D721Med (cell line): ENCODE data around the gene AGRN.

Source experiments
- DNase-seq: peaks from one replicate; pipeline ENCODE4 v3.0.0; 2011; ENCODE audit warnings: low spot score; ENCODE audit not compliant: insufficient read length
- FAIRE-seq: peaks from 2 replicates; lab custom pipeline; 2011; peaks lifted over from hg19 to GRCh38; lab: Jason Lieb, UNC
- TF ChIP-seq, protein P1 (sequence below): IDR thresholded peaks from 2 replicates; pipeline ENCODE4 v1.5.1; 2012; ENCODE audit warnings: mild to moderate bottlenecking, control low read depth; ENCODE audit not compliant: insufficient read depth; ENCODE audit errors: missing control alignments

Gene AGRN

DNA sequence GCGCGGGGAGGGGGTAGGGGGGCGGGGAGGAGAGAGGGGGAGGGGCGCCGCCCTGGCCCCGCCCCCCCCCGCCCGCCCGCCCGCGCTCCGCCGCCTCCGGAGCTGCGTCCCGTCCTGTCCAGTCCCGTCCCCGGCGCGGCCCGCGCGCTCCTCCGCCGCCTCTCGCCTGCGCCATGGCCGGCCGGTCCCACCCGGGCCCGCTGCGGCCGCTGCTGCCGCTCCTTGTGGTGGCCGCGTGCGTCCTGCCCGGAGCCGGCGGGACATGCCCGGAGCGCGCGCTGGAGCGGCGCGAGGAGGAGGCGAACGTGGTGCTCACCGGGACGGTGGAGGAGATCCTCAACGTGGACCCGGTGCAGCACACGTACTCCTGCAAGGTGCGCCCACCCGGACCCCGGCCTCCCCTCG lies at the start of gene AGRN:
TSS of gene AGRN (plus strand) at position 121 of the 405 bp plus-strand sequence. CDS start at position 174, 53 bp downstream.
- no peak for FAIRE-seq
- TF ChIP-seq, protein P1, sequence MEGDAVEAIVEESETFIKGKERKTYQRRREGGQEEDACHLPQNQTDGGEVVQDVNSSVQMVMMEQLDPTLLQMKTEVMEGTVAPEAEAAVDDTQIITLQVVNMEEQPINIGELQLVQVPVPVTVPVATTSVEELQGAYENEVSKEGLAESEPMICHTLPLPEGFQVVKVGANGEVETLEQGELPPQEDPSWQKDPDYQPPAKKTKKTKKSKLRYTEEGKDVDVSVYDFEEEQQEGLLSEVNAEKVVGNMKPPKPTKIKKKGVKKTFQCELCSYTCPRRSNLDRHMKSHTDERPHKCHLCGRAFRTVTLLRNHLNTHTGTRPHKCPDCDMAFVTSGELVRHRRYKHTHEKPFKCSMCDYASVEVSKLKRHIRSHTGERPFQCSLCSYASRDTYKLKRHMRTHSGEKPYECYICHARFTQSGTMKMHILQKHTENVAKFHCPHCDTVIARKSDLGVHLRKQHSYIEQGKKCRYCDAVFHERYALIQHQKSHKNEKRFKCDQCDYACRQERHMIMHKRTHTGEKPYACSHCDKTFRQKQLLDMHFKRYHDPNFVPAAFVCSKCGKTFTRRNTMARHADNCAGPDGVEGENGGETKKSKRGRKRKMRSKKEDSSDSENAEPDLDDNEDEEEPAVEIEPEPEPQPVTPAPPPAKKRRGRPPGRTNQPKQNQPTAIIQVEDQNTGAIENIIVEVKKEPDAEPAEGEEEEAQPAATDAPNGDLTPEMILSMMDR: no peak
- DNase-seq: no peak

DNA sequence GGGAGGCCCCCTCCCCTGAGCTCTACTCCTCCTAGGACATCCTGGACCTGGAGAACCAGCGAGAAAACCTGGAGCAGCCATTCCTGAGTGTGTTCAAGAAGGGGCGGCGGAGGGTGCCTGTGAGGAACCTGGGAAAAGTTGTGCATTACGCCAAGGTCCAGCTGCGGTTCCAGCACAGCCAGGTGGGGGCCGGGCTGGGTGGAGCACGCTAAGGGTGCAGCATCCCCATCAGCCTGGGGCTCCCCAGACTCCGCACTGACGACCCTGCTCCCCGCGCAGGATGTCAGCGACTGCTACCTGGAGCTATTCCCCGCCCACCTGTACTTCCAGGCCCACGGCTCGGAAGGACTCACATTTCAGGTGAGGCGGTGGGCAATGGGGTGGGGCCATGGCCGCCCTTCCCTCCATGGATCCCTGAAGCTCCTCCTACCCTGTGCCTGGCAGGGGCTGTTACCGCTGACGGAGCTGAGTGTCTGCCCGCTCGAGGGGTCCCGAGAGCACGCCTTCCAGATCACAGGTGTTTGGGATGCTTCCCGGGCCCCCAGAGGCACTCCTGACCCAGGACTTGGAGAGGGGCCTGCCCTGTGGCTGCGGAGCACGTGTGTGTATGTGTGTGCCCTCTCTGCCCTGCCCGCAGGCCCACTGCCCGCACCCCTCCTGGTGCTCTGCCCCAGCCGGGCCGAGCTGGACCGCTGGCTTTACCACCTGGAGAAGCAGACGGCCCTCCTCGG lies 49.5 kb upstream of the AGRN start:
- DNase-seq: no peak
- TF ChIP-seq, protein P1: no peak

DNA sequence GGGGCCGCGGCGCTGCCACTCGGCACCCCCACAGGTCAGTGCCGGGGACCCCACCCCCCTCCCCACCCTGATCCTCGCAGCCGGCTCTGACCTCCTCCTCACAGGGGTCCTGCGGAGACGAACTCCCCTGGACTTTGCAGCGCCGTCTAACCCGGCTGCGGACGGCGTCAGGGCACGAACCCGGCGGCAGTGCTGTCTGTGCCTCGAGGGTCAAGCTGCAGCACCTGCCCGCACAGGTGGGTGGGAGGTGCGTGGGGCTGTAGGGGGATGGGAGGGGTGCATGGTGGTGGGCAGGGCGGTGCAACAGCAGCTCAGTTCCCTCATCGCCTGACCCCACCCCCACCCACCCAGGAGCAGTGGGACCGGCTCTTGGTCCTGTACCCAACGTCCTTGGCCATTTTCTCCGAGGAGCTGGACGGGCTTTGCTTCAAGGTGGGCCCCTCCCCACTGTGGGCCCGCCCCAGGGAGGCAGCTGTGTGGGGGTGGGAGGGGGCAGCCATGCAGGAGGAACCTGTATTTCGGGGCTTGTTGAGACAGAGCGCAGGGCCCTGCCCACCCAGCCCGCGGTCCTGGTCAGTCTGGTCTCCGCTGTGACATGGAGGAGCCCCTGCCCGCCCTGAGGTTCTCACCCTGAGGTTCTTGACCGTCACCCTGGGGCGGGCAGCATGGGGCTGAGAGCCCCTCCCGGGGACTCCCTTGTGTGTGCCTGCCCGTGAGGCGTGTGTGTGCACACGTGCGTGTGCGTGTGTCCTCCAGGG lies 48.8 kb upstream of the AGRN start:
- no peak for DNase-seq

More for the DNA sequence above, 49.5 kb upstream of the AGRN start:
- FAIRE-seq: no peak

DNA sequence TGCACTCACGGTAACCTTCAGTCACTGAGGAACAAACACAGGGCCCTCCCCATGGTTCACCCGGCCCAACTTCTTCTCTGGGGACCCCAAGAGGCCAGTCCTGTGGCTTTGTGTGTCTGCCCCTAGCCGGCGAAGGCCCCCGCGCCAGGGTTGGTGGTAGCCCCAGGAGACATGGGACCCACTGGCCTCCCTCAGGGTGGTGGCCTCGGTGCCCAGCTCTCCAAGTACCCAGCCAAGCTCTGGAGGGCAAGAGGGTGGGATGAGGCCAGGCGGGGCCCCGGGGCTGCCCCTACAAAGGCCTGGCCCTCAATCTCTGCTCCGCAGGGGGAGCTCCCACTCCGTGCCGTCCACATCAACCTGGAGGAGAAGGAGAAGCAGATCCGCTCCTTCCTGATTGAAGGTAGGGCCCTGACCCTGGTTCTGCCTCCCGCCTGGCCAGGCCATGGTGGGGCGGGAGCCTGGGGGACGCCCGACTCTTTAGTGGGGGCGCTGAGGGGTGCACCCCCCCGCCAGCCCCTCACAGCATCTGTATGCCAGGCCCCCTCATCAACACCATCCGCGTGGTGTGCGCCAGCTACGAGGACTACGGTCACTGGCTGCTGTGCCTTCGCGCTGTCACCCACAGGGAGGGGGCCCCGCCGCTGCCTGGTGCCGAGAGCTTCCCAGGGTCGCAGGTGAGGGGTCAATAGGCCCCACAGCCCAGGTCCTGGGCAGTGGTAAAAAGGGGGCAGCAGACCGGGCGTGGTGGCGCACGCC lies 48.0 kb upstream of the AGRN start:
- FAIRE-seq: no peak
- TF ChIP-seq, protein P1: no peak
- DNase-seq: no peak

More for the DNA sequence above, 48.8 kb upstream of the AGRN start:
- FAIRE-seq: no peak
- TF ChIP-seq, protein P1: no peak

DNA sequence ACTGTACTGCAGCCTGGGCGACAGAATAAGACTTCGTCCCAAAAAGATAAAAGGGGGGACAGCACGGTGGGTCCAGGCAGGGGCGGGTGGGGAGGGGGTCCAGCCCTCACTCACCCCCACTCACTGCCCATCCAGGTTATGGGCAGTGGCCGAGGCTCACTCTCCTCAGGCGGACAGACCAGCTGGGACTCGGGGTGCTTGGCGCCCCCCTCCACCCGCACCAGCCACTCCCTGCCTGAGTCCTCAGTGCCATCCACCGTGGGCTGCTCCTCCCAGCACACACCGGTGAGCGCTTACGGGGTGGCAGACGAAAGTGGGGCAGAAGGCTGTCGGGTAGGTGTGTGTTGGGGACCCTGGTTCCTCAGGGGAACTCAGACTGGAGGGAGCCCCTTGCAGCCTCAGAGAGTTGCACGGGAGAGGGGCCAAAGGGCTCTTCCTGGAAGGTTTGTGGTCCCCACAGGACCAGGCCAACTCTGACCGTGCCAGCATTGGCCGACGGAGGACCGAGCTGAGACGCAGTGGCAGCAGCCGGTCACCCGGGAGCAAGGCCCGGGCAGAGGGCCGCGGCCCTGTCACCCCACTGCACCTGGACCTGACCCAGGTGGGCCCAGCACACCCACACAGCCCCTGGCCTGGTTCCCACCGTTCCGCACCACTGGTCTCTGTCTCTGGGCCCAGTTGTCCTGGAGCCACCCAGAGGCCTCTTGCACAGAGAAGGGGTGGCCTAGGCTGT lies 47.0 kb upstream of the AGRN start:
- TF ChIP-seq, protein P1: no peak
- DNase-seq (no peak), FAIRE-seq (no peak)

DNA sequence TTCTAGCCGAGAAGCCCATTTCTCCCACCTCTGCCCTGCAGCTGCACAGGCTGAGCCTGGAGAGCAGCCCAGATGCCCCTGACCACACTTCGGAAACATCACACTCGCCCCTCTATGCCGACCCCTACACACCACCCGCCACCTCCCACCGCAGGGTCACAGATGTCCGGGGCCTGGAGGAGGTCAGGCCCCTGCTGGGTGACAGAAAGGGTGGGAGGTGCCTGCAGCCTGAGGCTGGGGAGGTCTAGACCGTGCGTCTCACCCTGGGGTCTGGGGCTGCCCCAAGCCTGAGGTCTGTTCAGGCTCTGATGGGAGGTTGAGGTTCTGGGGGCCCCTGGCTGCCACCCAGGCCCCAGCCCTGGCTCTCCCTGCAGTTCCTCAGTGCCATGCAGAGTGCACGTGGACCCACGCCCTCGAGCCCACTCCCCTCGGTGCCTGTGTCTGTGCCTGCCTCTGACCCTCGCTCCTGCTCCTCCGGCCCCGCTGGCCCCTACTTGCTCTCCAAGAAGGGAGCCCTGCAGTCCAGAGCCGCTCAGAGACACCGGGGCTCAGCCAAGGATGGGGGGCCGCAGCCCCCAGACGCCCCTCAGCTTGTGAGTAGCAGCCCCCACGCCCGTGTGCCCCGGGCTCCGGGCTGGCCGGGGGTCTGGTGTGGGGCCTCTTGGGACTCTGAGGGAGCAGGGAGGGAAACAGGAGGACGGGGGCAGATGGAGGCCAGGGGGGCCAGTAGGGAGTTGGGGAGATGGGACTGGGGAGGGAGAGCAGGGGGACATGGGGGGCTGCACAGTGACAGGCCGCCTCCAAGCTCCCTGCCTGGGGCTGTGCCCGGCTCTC lies 46.2 kb upstream of the AGRN start:
- DNase-seq: no peak
- no peak for FAIRE-seq
- TF ChIP-seq, protein P1: no peak
